ENCODE data around the gene DCTPP1. TPM values are rescaled to one million over a fixed set of nuclear protein-coding genes. Genes with fewer than 3 reads are reported as not detected.

Gene DCTPP1
- total RNA-seq, 1 experiment from 2014 or later, result 125 TPM

GRCh38 chr16:30381291-30382041 is 48.4 kb downstream of the DCTPP1 start:
- Histone ChIP-seq H4K20me1 (ENCODE audit: insufficient read depth) (no peaks in the 10 kb centered on the region), H3K9me3 (ENCODE audit: control insufficient read depth in 1 of 2, insufficient read depth in 1 of 2, low read depth in 1 of 2, low read length in 2 of 2) (no peaks in the 10 kb centered on the region), H3K4me2 (ENCODE audit: low read length) (no peak overlapping the region), H3K9ac (ENCODE audit: low read length) (no peak overlapping the region; the same call in 1 of the 2 replicates), H2AFZ (ENCODE audit: low read depth, low read length, poor library complexity, severe bottlenecking) (no peak overlapping the region), H3K4me1 (ENCODE audit: control insufficient read depth in 1 of 2, insufficient read depth in 2 of 2, low read length in 2 of 2) (peaks cover 13 to 32% of the 10 kb centered on the region in 2 experiments), H3K4me3 (replicated peaks in 1 of 2; ENCODE audit: low read depth in 1 of 2, low read length in 2 of 2) (no peak overlapping the region), H3K79me2 (ENCODE audit: insufficient read depth, low read length) (no peaks in the 10 kb centered on the region), H3K27me3 (ENCODE audit: insufficient read depth, low read length) (no peaks in the 10 kb centered on the region), H3K9me2 (ENCODE audit: insufficient read depth) (no peaks in the 10 kb centered on the region), H3K27ac (ENCODE audit: low read depth, low read length) (no peak overlapping the region), H3K36me3 (ENCODE audit: control insufficient read depth in 1 of 2, insufficient read depth in 2 of 2, low read length in 2 of 2) (no peaks in the 10 kb centered on the region)
- RAD21 ChIA-PET (ENCODE audit: low non-redundant PET in 1 of 2, low total read pairs in 2 of 2, uncharacterized antibody in 2 of 2, unreplicated experiment in 2 of 2), result no interaction called here
- BruUV-seq (replicated peaks), result no TSS peak
- DNase-seq (ENCODE audit: low read depth, low spot score) (no peak), ATAC-seq (no peak)
- TF ChIP-seq ZFX (IDR thresholded peaks at IDR 0.05) (no peak), TCF7L2 (IDR thresholded peaks at IDR 0.05; ENCODE audit: borderline replicate concordance, extremely low read depth, insufficient read depth, insufficient read length) (no peak), MAX (IDR thresholded peaks at IDR 0.05) (no peak)
- CTCF ChIA-PET, result no interaction called here
- POLR2A ChIA-PET, result no interaction called here
- intact Hi-C loops (cut with micrococcal nuclease), result no loop called here

- RAD21 ChIA-PET (ENCODE audit: low non-redundant PET in 1 of 2, low total read pairs in 2 of 2, uncharacterized antibody in 2 of 2, unreplicated experiment in 2 of 2), result no interaction called here
- Histone ChIP-seq H3K27ac (ENCODE audit: low read depth, low read length) (no peak overlapping the region), H3K9me2 (ENCODE audit: insufficient read depth) (no peaks in the 10 kb centered on the region), H3K9me3 (ENCODE audit: control insufficient read depth in 1 of 2, insufficient read depth in 1 of 2, low read depth in 1 of 2, low read length in 2 of 2) (no peaks in the 10 kb centered on the region), H3K4me2 (ENCODE audit: low read length) (no peak overlapping the region), H3K36me3 (ENCODE audit: control insufficient read depth in 1 of 2, insufficient read depth in 2 of 2, low read length in 2 of 2) (no peaks in the 10 kb centered on the region), H3K9ac (ENCODE audit: low read length) (no peak overlapping the region), H3K4me1 (ENCODE audit: control insufficient read depth in 1 of 2, insufficient read depth in 2 of 2, low read length in 2 of 2) (peaks cover 14 to 33% of the 10 kb centered on the region in 2 experiments), H3K27me3 (ENCODE audit: insufficient read depth, low read length) (no peaks in the 10 kb centered on the region), H4K20me1 (ENCODE audit: insufficient read depth) (no peaks in the 10 kb centered on the region), H3K79me2 (ENCODE audit: insufficient read depth, low read length) (no peaks in the 10 kb centered on the region), H2AFZ (ENCODE audit: low read depth, low read length, poor library complexity, severe bottlenecking) (no peak overlapping the region), H3K4me3 (replicated peaks in 1 of 2; ENCODE audit: low read depth in 1 of 2, low read length in 2 of 2) (no peak overlapping the region)
- no peak for ATAC-seq
- BruUV-seq (replicated peaks), result no TSS peak
- TF ChIP-seq ELF1 (IDR thresholded peaks at IDR 0.05; ENCODE audit: borderline replicate concordance, low read depth) (no peak), ZFX (IDR thresholded peaks at IDR 0.05) (no peak), CBX3 (IDR thresholded peaks at IDR 0.05; ENCODE audit: low read depth) (no peak), EZH2phosphoT487 (IDR thresholded peaks at IDR 0.05; ENCODE audit: borderline replicate concordance) (no peak), EGR1 (IDR thresholded peaks at IDR 0.05; ENCODE audit: low read depth) (no peak), POLR2AphosphoS5 (IDR thresholded peaks at IDR 0.05; ENCODE audit: low read depth, low read length) (no peak), POLR2A (IDR thresholded peaks at IDR 0.05; ENCODE audit: borderline replicate concordance, extremely low read depth, insufficient read depth, insufficient read length) (no peak), JUND (IDR thresholded peaks at IDR 0.05) (no peak), TCF7L2 (IDR thresholded peaks at IDR 0.05; ENCODE audit: borderline replicate concordance, extremely low read depth, insufficient read depth, insufficient read length) (no peak), CTCF (IDR thresholded peaks at IDR 0.05 in 2 of 3, conservative IDR thresholded peaks at IDR 0.05 in 1 of 3; ENCODE audit: borderline replicate concordance in 1 of 3, insufficient read depth in 1 of 3, low read depth in 2 of 3, low read length in 2 of 3) (no peak)
- TF ChIP-seq, protein P1, sequence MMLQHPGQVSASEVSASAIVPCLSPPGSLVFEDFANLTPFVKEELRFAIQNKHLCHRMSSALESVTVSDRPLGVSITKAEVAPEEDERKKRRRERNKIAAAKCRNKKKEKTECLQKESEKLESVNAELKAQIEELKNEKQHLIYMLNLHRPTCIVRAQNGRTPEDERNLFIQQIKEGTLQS (IDR thresholded peaks at IDR 0.05), result no peak
- TF ChIP-seq, protein P2, sequence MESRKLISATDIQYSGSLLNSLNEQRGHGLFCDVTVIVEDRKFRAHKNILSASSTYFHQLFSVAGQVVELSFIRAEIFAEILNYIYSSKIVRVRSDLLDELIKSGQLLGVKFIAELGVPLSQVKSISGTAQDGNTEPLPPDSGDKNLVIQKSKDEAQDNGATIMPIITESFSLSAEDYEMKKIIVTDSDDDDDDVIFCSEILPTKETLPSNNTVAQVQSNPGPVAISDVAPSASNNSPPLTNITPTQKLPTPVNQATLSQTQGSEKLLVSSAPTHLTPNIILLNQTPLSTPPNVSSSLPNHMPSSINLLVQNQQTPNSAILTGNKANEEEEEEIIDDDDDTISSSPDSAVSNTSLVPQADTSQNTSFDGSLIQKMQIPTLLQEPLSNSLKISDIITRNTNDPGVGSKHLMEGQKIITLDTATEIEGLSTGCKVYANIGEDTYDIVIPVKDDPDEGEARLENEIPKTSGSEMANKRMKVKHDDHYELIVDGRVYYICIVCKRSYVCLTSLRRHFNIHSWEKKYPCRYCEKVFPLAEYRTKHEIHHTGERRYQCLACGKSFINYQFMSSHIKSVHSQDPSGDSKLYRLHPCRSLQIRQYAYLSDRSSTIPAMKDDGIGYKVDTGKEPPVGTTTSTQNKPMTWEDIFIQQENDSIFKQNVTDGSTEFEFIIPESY (IDR thresholded peaks at IDR 0.05; ENCODE audit: extremely low read depth, insufficient replicate concordance, low read length), result no peak
- POLR2A ChIA-PET, result no interaction called here
- CTCF ChIA-PET, result no interaction called here
- no peak for DNase-seq (ENCODE audit: low read depth, low spot score)
- intact Hi-C loops (cut with micrococcal nuclease), result no loop called here
Observed at GRCh38 chr16:30380803-30381208, 49.0 kb downstream of the DCTPP1 start.
